HUES48 (cell line): Measurements from ENCODE around the gene WDR3.

Experiments
- H3K27ac ChIP-seq: one replicate; pipeline ENCODE4 v1.7.0; 2013; ENCODE audit warnings: low read depth, low read length, inconsistent platforms
- H3K27me3 ChIP-seq: 2 replicates; pipeline ENCODE4 v1.6.1; 2013; ENCODE audit warnings: mild to moderate bottlenecking, low read length; ENCODE audit not compliant: control insufficient read depth, insufficient read depth
- H3K36me3 ChIP-seq: 2 replicates; pipeline ENCODE4 v1.6.1; 2013; ENCODE audit warnings: low read length; ENCODE audit not compliant: control insufficient read depth, insufficient read depth
- H3K4me1 ChIP-seq: 2 replicates; pipeline ENCODE4 v1.6.1; 2013; ENCODE audit warnings: mild to moderate bottlenecking, low read length; ENCODE audit not compliant: control insufficient read depth, insufficient read depth
- H3K4me3 ChIP-seq: 2 replicates; pipeline ENCODE4 v1.5.1; 2013; ENCODE audit warnings: mild to moderate bottlenecking, low read depth, low read length
- H3K9ac ChIP-seq: 2 replicates; pipeline ENCODE4 v1.6.1; 2013; ENCODE audit warnings: mild to moderate bottlenecking, low read depth, low read length, moderate library complexity
- H3K9me3 ChIP-seq: 2 replicates; pipeline ENCODE4 v1.6.1; 2013; ENCODE audit warnings: low read length; ENCODE audit not compliant: control insufficient read depth, insufficient read depth

Gene WDR3

DNA sequence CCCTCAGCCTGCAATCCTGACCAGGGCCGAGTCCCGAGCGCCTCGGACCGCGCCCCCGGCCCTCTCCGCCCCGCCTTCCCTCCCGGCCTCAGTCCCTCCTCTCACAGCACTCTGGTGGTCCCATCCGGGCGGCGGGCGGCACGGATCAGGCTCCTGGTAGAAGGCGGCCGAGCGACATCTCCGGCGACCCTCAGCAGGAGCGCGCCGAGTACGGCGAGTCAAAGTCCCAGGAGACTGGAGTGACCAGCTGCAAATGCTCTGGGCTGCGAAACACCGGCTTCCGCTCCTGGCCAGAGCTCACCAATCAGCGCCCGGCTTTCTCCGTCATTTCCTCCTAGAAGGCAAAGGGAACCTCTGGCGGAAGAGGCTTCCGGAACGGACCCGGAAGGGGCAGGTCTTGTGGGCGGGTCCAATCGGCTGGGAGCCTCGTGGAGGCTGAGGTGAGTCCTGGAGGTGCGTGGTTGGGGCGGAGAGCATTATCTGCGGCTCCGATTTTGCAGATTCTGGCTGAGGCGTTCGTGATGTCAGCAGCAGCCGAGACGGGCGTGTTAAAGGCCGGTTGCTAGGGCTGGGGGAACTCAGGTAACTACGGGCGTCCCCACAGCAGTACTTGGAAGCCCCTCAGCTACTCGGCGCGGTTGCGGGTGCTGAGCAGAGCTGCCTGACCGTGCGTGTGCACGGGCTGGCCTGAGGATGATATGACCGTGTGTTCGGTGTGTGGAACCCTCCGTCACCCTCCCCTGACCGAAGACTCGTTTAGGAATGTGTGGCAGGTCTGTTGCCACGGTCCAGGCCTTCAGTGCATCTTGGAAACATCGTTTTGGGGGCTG is at the start of gene WDR3, which contains the start of gene GDAP2:
Gene WDR3 (plus strand): TSS at position 397 of the 830 bp plus-strand sequence. CDS start 3,581 bp downstream, outside the sequence.
Gene GDAP2 (minus strand): TSS at position 279 of the 830 bp plus-strand sequence. CDS start 9,264 bp downstream, outside the sequence.
- Histone ChIP-seq H3K27me3 (no peaks in the 10 kb centered on the region), H3K4me1 (peaks cover 21% of the 10 kb centered on the region), H3K27ac (peak within 1 kb of the TSS; percentile 59), H3K4me3 (peak within 1 kb of the TSS; percentile 98), H3K9ac (peak within 1 kb of the TSS; percentile 76), H3K36me3 (peaks cover 15% of the 10 kb centered on the region), H3K9me3 (no peaks in the 10 kb centered on the region)

DNA sequence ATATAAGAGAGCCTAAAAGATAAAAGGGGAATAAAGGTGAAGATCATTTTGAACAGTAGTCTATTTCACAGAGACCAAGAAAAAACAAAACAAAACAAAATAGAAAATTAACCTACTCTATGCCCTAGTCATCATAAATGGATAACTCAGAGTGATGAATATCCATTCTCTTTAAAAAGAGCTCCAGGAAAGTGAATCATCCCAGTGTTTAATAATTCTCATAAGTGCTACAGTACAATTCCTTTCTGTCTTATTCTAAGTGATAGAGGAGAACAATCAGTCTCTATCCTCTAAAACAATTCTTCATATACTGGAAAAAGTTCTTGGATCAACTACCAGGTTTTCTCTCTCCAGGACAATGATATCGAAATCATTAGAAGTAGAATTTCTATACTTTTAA is 45.9 kb upstream of the WDR3 start:
- H3K27me3 ChIP-seq: no peaks in the 10 kb centered on the region

GRCh38 chr1:117886101-117886795 is 43.3 kb upstream of the WDR3 start:
- Histone ChIP-seq H3K4me1 (no peaks in the 10 kb centered on the region), H3K27me3 (no peaks in the 10 kb centered on the region), H3K36me3 (peaks cover 6% of the 10 kb centered on the region; the same call in 1 of the 2 replicates), H3K27ac (no peak overlapping the region), H3K9ac (no peak overlapping the region), H3K4me3 (no peak overlapping the region), H3K9me3 (no peaks in the 10 kb centered on the region)

More for the DNA sequence above, 45.9 kb upstream of the WDR3 start:
- H3K9me3 ChIP-seq: no peaks in the 10 kb centered on the region
- no peak overlapping the region for H3K9ac ChIP-seq
- H3K4me3 ChIP-seq: no peak overlapping the region
- H3K36me3 ChIP-seq: peaks cover 14% of the 10 kb centered on the region
- H3K27ac ChIP-seq: no peak overlapping the region
- no peaks in the 10 kb centered on the region for H3K4me1 ChIP-seq

GRCh38 chr1:117890452-117890851 is 39.1 kb upstream of the WDR3 start:
- Histone ChIP-seq H3K27me3 (no peaks in the 10 kb centered on the region), H3K4me3 (no peak overlapping the region), H3K27ac (no peak overlapping the region), H3K4me1 (no peaks in the 10 kb centered on the region), H3K9me3 (no peaks in the 10 kb centered on the region), H3K9ac (no peak overlapping the region), H3K36me3 (peaks cover 9% of the 10 kb centered on the region; the same call in 1 of the 2 replicates)

GRCh38 chr1:117892512-117892911 is 37.0 kb upstream of the WDR3 start:
- no peaks in the 10 kb centered on the region for H3K4me1 ChIP-seq
- H3K36me3 ChIP-seq: peaks cover 29% of the 10 kb centered on the region
- H3K4me3 ChIP-seq: no peak overlapping the region
- H3K27me3 ChIP-seq: no peaks in the 10 kb centered on the region
- no peaks in the 10 kb centered on the region for H3K9me3 ChIP-seq
- H3K27ac ChIP-seq: no peak overlapping the region
- no peak overlapping the region for H3K9ac ChIP-seq

DNA sequence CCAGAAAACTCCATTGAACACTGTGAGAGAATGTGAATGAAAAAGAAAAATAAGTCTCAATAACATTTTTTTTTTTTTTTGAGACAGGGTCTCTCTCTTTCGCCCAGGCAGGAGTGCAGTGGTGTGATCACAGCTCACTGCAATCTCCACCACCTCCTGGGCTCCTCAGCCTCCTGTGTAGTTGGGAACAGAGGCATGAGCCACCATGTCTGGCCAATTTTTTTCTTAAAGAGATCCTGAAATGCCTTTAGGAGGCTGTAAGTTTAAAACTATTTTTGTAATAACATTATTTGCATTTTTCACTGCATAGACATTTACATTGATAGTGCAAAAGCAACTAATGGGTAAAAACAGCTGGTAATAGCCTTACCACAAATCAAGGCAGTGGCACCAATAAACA is 35.5 kb upstream of the WDR3 start:
- Histone ChIP-seq H3K9me3 (no peaks in the 10 kb centered on the region), H3K9ac (no peak overlapping the region), H3K36me3 (peaks cover 44% of the 10 kb centered on the region)

GRCh38 chr1:117895482-117896114 is 33.9 kb upstream of the WDR3 start:
- H3K4me1 ChIP-seq: no peaks in the 10 kb centered on the region
- H3K4me3 ChIP-seq: no peak overlapping the region
- no peak overlapping the region for H3K27ac ChIP-seq
- H3K27me3 ChIP-seq: no peaks in the 10 kb centered on the region
- H3K9me3 ChIP-seq: no peaks in the 10 kb centered on the region
- H3K36me3 ChIP-seq: peaks cover 48% of the 10 kb centered on the region
- no peak overlapping the region for H3K9ac ChIP-seq

More for the DNA sequence above, 35.5 kb upstream of the WDR3 start:
- Histone ChIP-seq H3K4me1 (no peaks in the 10 kb centered on the region), H3K4me3 (no peak overlapping the region), H3K27ac (no peak overlapping the region), H3K27me3 (no peaks in the 10 kb centered on the region)

DNA sequence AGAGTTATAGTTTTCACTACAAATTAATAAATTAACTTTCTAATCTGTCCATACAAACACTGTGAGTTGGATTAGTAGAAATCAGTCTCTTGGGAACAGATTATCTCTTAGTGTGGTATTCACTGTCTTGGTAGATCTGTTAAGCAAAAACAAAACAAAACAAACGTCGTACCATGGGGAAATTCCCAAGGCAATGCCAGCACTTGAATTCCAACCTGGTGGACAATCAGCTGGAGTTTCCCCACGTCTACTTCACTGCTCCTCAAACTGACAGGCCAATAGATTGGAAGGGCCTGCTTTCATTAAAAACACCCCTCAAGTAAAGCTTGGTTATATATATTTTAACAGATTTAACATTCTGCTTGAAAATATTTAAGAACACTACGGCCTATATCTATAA is 32.0 kb upstream of the WDR3 start:
- Histone ChIP-seq H3K4me1 (no peaks in the 10 kb centered on the region), H3K27me3 (no peaks in the 10 kb centered on the region), H3K9me3 (no peaks in the 10 kb centered on the region), H3K27ac (no peak overlapping the region), H3K36me3 (peaks cover 55% of the 10 kb centered on the region), H3K4me3 (no peak overlapping the region), H3K9ac (no peak overlapping the region)

GRCh38 chr1:117899801-117900200 is 29.7 kb upstream of the WDR3 start:
- no peaks in the 10 kb centered on the region for H3K9me3 ChIP-seq
- no peaks in the 10 kb centered on the region for H3K4me1 ChIP-seq
- no peaks in the 10 kb centered on the region for H3K27me3 ChIP-seq
- peaks cover 58% of the 10 kb centered on the region for H3K36me3 ChIP-seq
- no peak overlapping the region for H3K4me3 ChIP-seq
- H3K9ac ChIP-seq: no peak overlapping the region
- H3K27ac ChIP-seq: no peak overlapping the region

DNA sequence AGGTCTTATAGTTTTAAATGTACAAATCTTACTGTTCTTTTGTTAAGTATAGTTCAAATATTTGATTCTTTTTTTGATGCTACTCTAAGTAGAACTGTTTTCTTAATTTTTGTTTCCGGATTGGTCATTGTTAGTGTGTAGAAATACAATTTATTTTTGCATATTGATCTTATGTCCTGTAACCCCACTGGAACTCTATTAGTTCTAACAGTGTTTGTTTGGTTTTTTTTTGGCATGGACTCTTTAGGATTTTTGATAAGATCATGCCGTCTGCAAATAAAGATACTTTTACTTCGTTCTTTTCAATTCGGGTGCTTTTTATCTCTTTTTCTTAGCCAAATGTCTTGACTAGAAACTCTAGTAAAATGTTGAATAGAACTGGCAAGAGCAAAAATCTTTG is 26.6 kb upstream of the WDR3 start:
- H3K36me3 ChIP-seq: peaks cover 55% of the 10 kb centered on the region
- no peaks in the 10 kb centered on the region for H3K27me3 ChIP-seq
- no peak overlapping the region for H3K27ac ChIP-seq
- H3K9me3 ChIP-seq: no peaks in the 10 kb centered on the region
- no peak overlapping the region for H3K9ac ChIP-seq
- no peak overlapping the region for H3K4me3 ChIP-seq
- no peaks in the 10 kb centered on the region for H3K4me1 ChIP-seq
